Stomach (tissue), 19 donors: ENCODE results near the gene P3H4. TPM values are rescaled to one million over a fixed set of nuclear protein-coding genes. Genes with fewer than 3 reads are reported as not detected.
"Not testable (repeated sequence)": the region's sequence is repeated elsewhere in the genome, so short reads cannot be mapped to it uniquely, and the experiment has no call there.

ENCODE experiments used
- DNase-seq, 2 donors: peaks; one replicate each; pipeline versions ENCODE4 v3.0.0 to v3.0.0-alpha.2; 2013 to 2019
- H3K27ac ChIP-seq, 5 donors: fragments of 200-600 bp in 4 of 5; sonication (generic) in 4 of 5; one replicate each; pipeline ENCODE4 v1.5.1; 2013 to 2019; ENCODE audit warnings: mild to moderate bottlenecking in 1 of 5, moderate library complexity in 1 of 5
- H3K27me3 ChIP-seq, 3 donors: fragments of 200-600 bp; sonication (generic); one replicate each; pipeline ENCODE4 v1.5.1; 2017 to 2019; ENCODE audit warnings: mixed run types in 1 of 3
- H3K36me3 ChIP-seq, 4 donors: fragments of 200-600 bp; sonication (generic); 1 replicate in 3 of 4; 2 replicates in 1 of 4; pipeline ENCODE4 v1.5.1; 2016 to 2019
- H3K4me1 ChIP-seq, 4 donors: fragments of 200-600 bp; sonication (generic); one replicate each; pipeline ENCODE4 v1.5.1; 2016 to 2019
- H3K4me3 ChIP-seq, 4 donors: fragments of 200-600 bp; sonication (generic) in 3 of 4; one replicate each; pipeline ENCODE4 v1.5.1; 2016 to 2019; ENCODE audit warnings: mild to moderate bottlenecking in 1 of 4
- H3K9me3 ChIP-seq, 4 donors: fragments of 200-600 bp; sonication (generic); one replicate each; pipeline ENCODE4 v1.5.1; 2016 to 2019
- EP300 ChIP-seq: sonication (generic); formaldehyde crosslinking; IDR thresholded peaks from one replicate; pipeline ENCODE4 v1.6.1; 2017; ENCODE audit warnings: antibody characterized with exemption
- POLR2A ChIP-seq, 4 donors: fragments of 450-650 bp; IDR thresholded peaks; one replicate each; pipeline ENCODE4 v1.6.1; 2016; ENCODE audit warnings: antibody characterized with exemption in 4 of 4, control low read depth in 2 of 4, mild to moderate bottlenecking in 1 of 4, moderate library complexity in 1 of 4
- POLR2AphosphoS5 ChIP-seq, 3 donors: sonication (generic); formaldehyde crosslinking; IDR thresholded peaks; one replicate each; pipeline ENCODE4 v1.6.1; 2016; ENCODE audit warnings: antibody characterized with exemption in 3 of 3
- WGBS, 5 donors: extraction: QIAGEN DNeasy Blood & Tissue Kit in 3 of 5; methylation state at CpG; one replicate each; pipeline versions ENCODE4 v1.1.5 to v1.1.7; 2013 to 2018; 5-methylcytosine and 5-hydroxymethylcytosine counted together
- intact Hi-C: fragments of 100-400 bp; cut with DNase I; formaldehyde crosslinking; loops from one replicate; pipeline ENCODE4 v1.15.1; 2023; ENCODE audit warnings: low total_unique reads
- long read RNA-seq, 10 donors: transcript quantifications; one replicate each; lab custom pipeline, GENCODE V29; 2026
- polyA plus RNA-seq, 3 donors: library from polyadenylated mRNA; stranded (reverse); fragments of 200-250 nt; gene quantifications; one replicate each; pipeline ENCODE4 v1.2.3, GENCODE V29; 2013
- total RNA-seq, 5 donors: library from RNA; depleted of rRNA; stranded (reverse); fragments of >200 nt; gene quantifications; one replicate each; pipeline versions ENCODE4 v1.1.0 to v1.2.3, GENCODE V29; 2014 to 2016
- TF ChIP-seq, protein P1 (sequence below), 7 experiments: fragments of 450-650 bp in 4 of 7; fragments of 200-600 bp in 3 of 7; sonication (generic) in 3 of 7; IDR thresholded peaks; one replicate each; pipeline ENCODE4 v1.5.1; 2016 to 2019; ENCODE audit warnings: antibody characterized with exemption in 7 of 7, control low read depth in 2 of 7, mild to moderate bottlenecking in 1 of 7
- donor health status: healthy with polysubstance abuse.
- donor health status: Bipolar disorder and iron deficiency.
- donor health status: healthy.

Gene P3H4, protein sequence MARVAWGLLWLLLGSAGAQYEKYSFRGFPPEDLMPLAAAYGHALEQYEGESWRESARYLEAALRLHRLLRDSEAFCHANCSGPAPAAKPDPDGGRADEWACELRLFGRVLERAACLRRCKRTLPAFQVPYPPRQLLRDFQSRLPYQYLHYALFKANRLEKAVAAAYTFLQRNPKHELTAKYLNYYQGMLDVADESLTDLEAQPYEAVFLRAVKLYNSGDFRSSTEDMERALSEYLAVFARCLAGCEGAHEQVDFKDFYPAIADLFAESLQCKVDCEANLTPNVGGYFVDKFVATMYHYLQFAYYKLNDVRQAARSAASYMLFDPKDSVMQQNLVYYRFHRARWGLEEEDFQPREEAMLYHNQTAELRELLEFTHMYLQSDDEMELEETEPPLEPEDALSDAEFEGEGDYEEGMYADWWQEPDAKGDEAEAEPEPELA
- total RNA-seq (10 to 100 TPM in 3 of 5 donors, 1 to 10 TPM in 2; 4.0 to 64.6 (median 11.4) TPM), polyA plus RNA-seq (1 to 10 TPM; 4.7 to 7.3 (median 6.3) TPM)
- long read RNA-seq, donor 1, partial matches to known transcripts, result 0 of 3 reads
- long read RNA-seq, donor 1, other reads (novel, unspliced or antisense), result 0 of 3 reads
- long read RNA-seq, donor 2, partial matches to known transcripts, result 0 of 2 reads
- long read RNA-seq, donor 2, other reads (novel, unspliced or antisense), result 0 of 2 reads
- long read RNA-seq, donor 3, partial matches to known transcripts, result 0 of 4 reads
- long read RNA-seq, donor 3, other reads (novel, unspliced or antisense), result 0 of 4 reads
- long read RNA-seq, donor 4, result 0 reads
- long read RNA-seq, donor 5, transcript P3H4-202 (8 exons, 2,601 nt), result major isoform, 12 of 14 reads
- long read RNA-seq, donor 5, partial matches to known transcripts, result 0 of 14 reads
- long read RNA-seq, donor 5, other reads (novel, unspliced or antisense), result 0 of 14 reads
- long read RNA-seq, donor 6, transcript P3H4-202 (8 exons, 2,601 nt), result major isoform, 5 of 57 reads
- long read RNA-seq, donor 6, partial matches to known transcripts, result 32 of 57 reads
- long read RNA-seq, donor 6, other reads (novel, unspliced or antisense), result 20 of 57 reads
- long read RNA-seq, donor 7, transcript P3H4-202 (8 exons, 2,601 nt), result major isoform, 5 of 5 reads
- long read RNA-seq, donor 7, partial matches to known transcripts, result 0 of 5 reads
- long read RNA-seq, donor 7, other reads (novel, unspliced or antisense), result 0 of 5 reads
- long read RNA-seq, donor 8, partial matches to known transcripts, result 0 of 5 reads
- long read RNA-seq, donor 8, other reads (novel, unspliced or antisense), result 0 of 5 reads
- long read RNA-seq, donor 9, partial matches to known transcripts, result 0 of 2 reads
- long read RNA-seq, donor 9, other reads (novel, unspliced or antisense), result 0 of 2 reads
- long read RNA-seq, donor 10, result 0 reads

DNA sequence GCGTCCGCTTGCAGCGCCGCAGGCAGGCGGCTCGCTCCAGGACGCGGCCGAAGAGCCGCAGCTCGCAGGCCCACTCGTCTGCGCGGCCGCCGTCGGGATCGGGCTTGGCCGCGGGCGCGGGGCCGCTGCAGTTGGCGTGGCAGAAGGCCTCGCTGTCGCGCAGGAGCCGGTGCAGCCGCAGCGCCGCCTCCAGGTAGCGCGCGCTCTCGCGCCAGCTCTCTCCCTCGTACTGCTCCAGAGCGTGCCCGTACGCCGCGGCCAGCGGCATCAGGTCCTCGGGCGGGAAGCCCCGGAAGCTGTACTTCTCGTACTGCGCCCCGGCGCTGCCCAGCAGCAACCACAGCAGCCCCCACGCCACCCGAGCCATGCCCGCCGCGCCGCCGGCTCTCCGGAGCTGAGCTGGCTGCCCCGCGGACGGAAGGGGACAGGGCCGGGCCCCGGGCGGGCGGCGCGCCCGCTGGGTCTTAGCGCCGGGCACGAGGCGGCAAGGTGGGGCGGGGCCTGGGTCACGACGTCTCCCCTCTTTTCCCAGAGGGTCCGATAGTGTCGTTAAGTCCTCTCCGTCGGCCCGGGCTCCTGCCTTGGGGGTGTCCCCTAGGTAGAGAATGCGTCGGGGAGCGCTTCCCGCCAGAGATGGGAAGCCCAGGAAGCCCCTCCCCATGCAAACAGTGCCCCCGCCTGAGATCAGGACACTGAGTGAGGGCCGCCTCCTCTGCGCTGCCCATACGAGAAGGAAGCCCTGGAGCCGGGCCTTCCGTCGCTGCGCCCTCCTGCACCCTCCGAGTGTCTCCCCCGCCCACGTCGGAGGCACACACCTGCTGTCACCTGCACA is at the start of gene P3H4:
Gene P3H4, minus strand, starts transcription at position 401 of the 832 bp plus-strand sequence. Its CDS starts 34 bp downstream, at position 367.
- TF ChIP-seq POLR2AphosphoS5 (IDR thresholded peaks at IDR 0.05), result peak in 1 of 3 donors; percentile 48
- TF ChIP-seq POLR2A (IDR thresholded peaks at IDR 0.05), result no peak
- TF ChIP-seq, protein P1, sequence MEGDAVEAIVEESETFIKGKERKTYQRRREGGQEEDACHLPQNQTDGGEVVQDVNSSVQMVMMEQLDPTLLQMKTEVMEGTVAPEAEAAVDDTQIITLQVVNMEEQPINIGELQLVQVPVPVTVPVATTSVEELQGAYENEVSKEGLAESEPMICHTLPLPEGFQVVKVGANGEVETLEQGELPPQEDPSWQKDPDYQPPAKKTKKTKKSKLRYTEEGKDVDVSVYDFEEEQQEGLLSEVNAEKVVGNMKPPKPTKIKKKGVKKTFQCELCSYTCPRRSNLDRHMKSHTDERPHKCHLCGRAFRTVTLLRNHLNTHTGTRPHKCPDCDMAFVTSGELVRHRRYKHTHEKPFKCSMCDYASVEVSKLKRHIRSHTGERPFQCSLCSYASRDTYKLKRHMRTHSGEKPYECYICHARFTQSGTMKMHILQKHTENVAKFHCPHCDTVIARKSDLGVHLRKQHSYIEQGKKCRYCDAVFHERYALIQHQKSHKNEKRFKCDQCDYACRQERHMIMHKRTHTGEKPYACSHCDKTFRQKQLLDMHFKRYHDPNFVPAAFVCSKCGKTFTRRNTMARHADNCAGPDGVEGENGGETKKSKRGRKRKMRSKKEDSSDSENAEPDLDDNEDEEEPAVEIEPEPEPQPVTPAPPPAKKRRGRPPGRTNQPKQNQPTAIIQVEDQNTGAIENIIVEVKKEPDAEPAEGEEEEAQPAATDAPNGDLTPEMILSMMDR (IDR thresholded peaks at IDR 0.05), result peak in 5 of 7 experiments; percentile 35 to 79 (median 71)
- no peak for TF ChIP-seq EP300
- peaks cover 27 to 50% (median 44%) of the 10 kb centered on the region in 4 donors for H3K4me1 ChIP-seq
- peak within 1 kb of the TSS; percentile 65 to 74 (median 69) for H3K4me3 ChIP-seq
- H3K36me3 ChIP-seq, result peaks cover 0 to 13% (median 2%) of the 10 kb centered on the region in 4 donors
- 0 to 1% (median 0%) methylated on average over 44 to 95 of the region's 96 CpGs for WGBS, 5 donors
- H3K9me3 ChIP-seq, result no peaks in the 10 kb centered on the region
- peak within 1 kb of the TSS; percentile 58 to 85 (median 77) for H3K27ac ChIP-seq
- peak; percentile 85 to 94 for DNase-seq
- intact Hi-C loops, result no loop called here
- peaks cover 0 to 12% (median 0%) of the 10 kb centered on the region in 3 donors for H3K27me3 ChIP-seq

DNA sequence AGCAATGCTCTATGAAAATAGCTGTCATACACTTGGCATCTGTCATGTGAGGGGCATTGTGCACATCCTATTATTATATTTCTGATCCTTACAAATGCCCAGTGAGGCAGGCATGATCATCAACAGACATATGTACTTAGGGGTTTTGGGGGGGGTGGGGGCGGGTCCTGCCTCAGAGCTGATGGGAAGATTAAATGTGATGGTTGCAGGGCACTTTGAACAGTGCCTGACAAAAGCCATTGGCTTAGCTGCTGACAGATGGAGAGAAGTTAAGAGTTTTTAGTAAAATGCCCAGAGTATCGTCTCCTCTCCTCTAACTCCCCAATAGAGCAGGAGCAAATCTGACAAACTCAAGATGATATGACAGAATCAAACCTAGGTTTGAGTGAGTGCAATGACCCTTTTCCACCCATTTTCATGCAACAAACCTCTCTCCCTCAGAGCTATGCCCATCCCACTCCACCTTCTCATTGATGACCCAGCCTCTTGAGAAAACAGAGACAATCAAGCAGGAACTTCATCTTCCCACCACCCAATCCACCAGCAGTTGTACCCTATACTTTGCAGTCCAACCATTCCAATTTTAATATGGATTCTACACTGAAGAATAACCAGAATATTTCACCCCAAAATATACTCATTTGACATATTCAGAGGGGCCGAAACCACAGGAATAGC is 48.6 kb upstream of the P3H4 start:
- 76 to 81% (median 77%) methylated on average over 3 of the region's 3 CpGs for WGBS, 5 donors

DNA sequence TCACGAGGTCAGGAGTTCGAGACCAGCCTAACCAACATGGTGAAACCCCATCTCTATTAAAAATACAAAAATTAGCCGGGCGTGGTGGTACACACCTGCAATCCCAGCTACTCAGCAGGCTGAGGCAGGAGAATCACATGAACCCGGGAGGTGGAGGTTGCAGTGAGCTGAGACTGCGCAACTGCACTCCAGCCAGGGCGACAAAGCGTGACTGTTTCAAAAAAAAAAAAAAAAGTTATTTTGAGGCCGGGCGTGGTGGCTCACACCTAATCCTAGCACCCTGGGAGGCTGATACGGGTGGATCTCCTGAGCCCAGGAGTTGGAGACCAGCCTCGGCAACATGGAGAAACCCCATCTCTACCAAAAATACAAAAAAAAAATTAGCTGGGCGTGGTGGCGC is 39.6 kb upstream of the P3H4 start:
- H3K27me3 ChIP-seq, H3K4me3 ChIP-seq, intact Hi-C loops, H3K27ac ChIP-seq, H3K9me3 ChIP-seq, DNase-seq: not testable (repeated sequence)
- 91 to 100% (median 95%) methylated on average over 14 of the region's 14 CpGs for WGBS, 5 donors
- Histone ChIP-seq H3K36me3 (peaks cover 17 to 28% (median 25%) of the 10 kb centered on the region in 4 donors), H3K4me1 (peaks cover 0 to 49% (median 15%) of the 10 kb centered on the region in 4 donors)

More for the DNA sequence above, 48.6 kb upstream of the P3H4 start:
- H3K36me3 ChIP-seq, result no peaks in the 10 kb centered on the region
- H3K4me1 ChIP-seq, result peaks cover 17 to 62% (median 37%) of the 10 kb centered on the region in 4 donors
- no peak overlapping the region for H3K27ac ChIP-seq
- intact Hi-C loops, result no loop called here
- H3K9me3 ChIP-seq, result no peaks in the 10 kb centered on the region
- TF ChIP-seq, protein P1 (IDR thresholded peaks at IDR 0.05), result no peak
- TF ChIP-seq POLR2A (IDR thresholded peaks at IDR 0.05), result no peak
- TF ChIP-seq POLR2AphosphoS5 (IDR thresholded peaks at IDR 0.05), result no peak
- TF ChIP-seq EP300, result no peak
- no peak for DNase-seq
- H3K27me3 ChIP-seq, result no peaks in the 10 kb centered on the region
- no peak overlapping the region for H3K4me3 ChIP-seq
